ENCODE measurements around the gene DTNBP1.

The DTNBP1 gene, protein sequence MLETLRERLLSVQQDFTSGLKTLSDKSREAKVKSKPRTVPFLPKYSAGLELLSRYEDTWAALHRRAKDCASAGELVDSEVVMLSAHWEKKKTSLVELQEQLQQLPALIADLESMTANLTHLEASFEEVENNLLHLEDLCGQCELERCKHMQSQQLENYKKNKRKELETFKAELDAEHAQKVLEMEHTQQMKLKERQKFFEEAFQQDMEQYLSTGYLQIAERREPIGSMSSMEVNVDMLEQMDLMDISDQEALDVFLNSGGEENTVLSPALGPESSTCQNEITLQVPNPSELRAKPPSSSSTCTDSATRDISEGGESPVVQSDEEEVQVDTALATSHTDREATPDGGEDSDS

GRCh38 chr6:15662326-15663129 is at the start of gene DTNBP1:
TSS of gene DTNBP1 (minus strand) at chr6:15663028. CDS start at chr6:15662869, 159 bp downstream.
- in situ Hi-C loops (cut with MboI; ENCODE audit: low sequenced_read_pairs, unreplicated experiment), result no loop called here
- TF ChIP-seq CTCF (IDR thresholded peaks at IDR 0.05; ENCODE audit: borderline replicate concordance, control extremely low read depth, extremely low read depth, insufficient read depth, missing control alignments), result no peak
- peak; percentile 91 for DNase-seq (ENCODE audit: low spot score)

DNA sequence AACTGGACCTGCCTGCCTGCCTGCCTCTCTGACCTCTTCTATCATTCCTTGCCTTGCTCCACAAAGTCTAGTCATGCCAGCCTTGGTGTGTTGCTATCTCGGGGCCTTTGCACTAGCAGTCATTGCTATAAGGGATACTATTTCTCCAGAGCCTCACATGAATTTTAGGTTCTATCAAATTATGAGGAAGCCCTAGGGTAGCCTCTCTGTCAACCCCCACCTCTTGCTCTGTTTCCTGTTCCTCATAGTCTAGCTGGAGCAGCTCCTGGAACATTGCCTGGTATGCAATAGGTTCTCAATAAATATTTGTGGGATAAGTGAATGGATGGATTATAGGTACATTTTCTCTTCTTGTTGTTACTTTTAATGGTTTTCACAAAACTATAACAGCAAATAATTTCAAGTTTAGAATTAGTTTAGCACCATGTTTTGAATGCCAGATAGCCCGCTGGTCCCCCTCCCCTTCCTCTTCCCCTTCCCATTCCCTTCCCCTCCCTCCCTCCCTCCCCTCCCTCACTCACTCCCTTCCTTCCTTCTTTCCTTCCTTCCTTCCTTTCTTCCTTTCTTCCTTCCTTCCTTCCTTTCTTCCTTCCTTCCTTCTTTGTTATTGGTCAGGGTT is 46.9 kb upstream of the DTNBP1 start:
- DNase-seq (ENCODE audit: low spot score), result no peak
- in situ Hi-C loops (cut with MboI; ENCODE audit: low sequenced_read_pairs, unreplicated experiment), result no loop called here
- no peak for TF ChIP-seq CTCF (IDR thresholded peaks at IDR 0.05; ENCODE audit: borderline replicate concordance, control extremely low read depth, extremely low read depth, insufficient read depth, missing control alignments)

DNA sequence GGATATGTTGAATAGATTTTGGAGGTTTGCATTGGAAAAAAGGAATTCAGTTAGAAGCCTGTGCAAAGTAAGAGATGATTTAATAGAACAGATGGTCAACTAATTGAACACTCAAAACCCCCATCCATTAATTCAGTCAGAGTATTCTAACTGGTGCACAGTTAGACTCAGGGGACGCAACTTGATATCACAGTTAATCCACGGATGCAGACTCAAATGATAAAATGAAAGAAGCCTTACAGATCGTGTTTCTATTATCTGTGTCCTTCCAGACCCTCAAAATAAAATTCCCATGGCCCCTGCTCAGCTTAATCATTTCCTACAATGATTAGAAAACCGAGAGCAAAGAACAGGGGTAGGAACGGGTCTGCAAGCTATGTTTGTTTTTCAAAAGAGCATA is 45.4 kb upstream of the DTNBP1 start:
- TF ChIP-seq CTCF (IDR thresholded peaks at IDR 0.05; ENCODE audit: borderline replicate concordance, control extremely low read depth, extremely low read depth, insufficient read depth, missing control alignments), result no peak
- in situ Hi-C loops (cut with MboI; ENCODE audit: low sequenced_read_pairs, unreplicated experiment), result no loop called here
- DNase-seq (ENCODE audit: low spot score), result no peak

DNA sequence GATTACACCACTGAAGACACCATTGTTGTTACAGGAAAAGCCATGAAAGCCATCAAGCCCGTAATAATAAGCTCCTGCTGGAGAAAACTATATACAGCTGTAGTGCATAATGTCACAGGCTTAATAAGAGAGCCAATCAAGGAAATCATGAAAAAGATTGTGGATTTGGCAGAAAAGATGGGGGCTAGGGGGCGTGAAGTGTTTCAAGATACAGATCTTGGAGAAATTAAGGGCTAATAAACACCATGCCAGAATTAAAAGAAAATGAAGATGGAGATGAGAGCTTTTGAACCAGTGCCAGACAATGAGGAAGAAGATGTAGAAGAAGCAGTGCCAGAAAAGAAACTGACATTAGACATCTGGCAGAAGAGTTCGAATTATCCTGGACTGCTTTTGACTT is 43.2 kb upstream of the DTNBP1 start:
- TF ChIP-seq CTCF (IDR thresholded peaks at IDR 0.05; ENCODE audit: borderline replicate concordance, control extremely low read depth, extremely low read depth, insufficient read depth, missing control alignments), result no peak
- in situ Hi-C loops (cut with MboI; ENCODE audit: low sequenced_read_pairs, unreplicated experiment), result no loop called here
- DNase-seq (ENCODE audit: low spot score), result no peak

DNA sequence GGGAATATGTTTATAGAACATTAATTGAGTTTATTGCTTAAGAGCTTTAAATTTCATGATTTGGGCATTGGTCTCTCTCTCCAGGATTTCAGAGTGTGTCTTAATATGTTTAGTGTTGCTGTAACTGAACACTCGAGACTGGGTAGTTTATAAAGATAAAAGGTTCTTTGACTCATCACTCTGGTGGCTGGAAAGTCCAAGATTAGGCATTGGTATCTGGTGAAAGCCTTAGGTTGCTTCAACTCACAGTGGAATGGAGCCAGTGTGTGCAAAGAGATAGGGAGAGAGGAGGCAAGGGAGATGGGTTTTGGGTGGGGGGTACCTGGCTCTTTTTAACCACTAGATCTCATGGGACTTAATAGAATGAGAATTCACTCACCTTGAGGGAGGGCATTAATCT is 35.6 kb upstream of the DTNBP1 start:
- no peak for TF ChIP-seq CTCF (IDR thresholded peaks at IDR 0.05; ENCODE audit: borderline replicate concordance, control extremely low read depth, extremely low read depth, insufficient read depth, missing control alignments)
- in situ Hi-C loops (cut with MboI; ENCODE audit: low sequenced_read_pairs, unreplicated experiment), result loop anchor here (10.0 kb wide), 2 partner anchors 476 to 506 kb away; no protein-coding TSS in a partner anchor
- no peak for DNase-seq (ENCODE audit: low spot score)

DNA sequence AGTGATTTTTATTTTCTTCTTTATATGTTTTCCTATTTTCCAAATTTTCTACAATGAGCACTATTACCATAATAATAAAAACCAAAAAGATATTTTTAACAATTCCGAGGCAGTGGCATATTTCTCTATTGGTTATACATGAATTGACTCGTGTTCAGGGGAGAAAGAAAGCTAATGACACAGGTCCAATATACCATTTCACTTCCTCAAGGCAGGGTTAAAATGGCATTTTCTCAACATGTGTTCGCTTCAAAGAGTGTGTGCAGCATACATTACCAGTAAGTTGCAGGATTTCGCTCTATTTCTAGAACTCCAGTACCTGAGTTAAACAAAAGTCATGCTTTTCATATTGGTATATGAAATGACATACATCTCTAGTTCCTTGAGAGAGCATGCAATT is 35.1 kb upstream of the DTNBP1 start:
- DNase-seq (ENCODE audit: low spot score), result no peak
- no peak for TF ChIP-seq CTCF (IDR thresholded peaks at IDR 0.05; ENCODE audit: borderline replicate concordance, control extremely low read depth, extremely low read depth, insufficient read depth, missing control alignments)
- in situ Hi-C loops (cut with MboI; ENCODE audit: low sequenced_read_pairs, unreplicated experiment), result loop anchor here (10.0 kb wide), 2 partner anchors 477 to 507 kb away; no protein-coding TSS in a partner anchor

All from GM13976 (cell line).